A204.1 (cell line): ENCODE data around the gene KIF1B.
"Not testable (repeated sequence)": the region's sequence is repeated elsewhere in the genome, so short reads cannot be mapped to it uniquely, and the experiment has no call there.

ENCODE experiments used
- FAIRE-seq: peaks from 2 replicates; lab custom pipeline; 2012; peaks lifted over from hg19 to GRCh38; lab: Jason Lieb, UNC

KIF1B gene

GRCh38 chr1:10242135-10242534 is 31.8 kb downstream of the KIF1B start:
- no peak for FAIRE-seq

- no peak for FAIRE-seq
Measured at GRCh38 chr1:10242811-10243210, 32.4 kb downstream of the KIF1B start.

GRCh38 chr1:10245674-10246073 is 35.3 kb downstream of the KIF1B start:
- FAIRE-seq, result no peak

- no peak for FAIRE-seq
Measured at GRCh38 chr1:10249808-10250457, 39.6 kb downstream of the KIF1B start.

- no peak for FAIRE-seq
Measured at GRCh38 chr1:10250663-10251062, 40.3 kb downstream of the KIF1B start.

DNA sequence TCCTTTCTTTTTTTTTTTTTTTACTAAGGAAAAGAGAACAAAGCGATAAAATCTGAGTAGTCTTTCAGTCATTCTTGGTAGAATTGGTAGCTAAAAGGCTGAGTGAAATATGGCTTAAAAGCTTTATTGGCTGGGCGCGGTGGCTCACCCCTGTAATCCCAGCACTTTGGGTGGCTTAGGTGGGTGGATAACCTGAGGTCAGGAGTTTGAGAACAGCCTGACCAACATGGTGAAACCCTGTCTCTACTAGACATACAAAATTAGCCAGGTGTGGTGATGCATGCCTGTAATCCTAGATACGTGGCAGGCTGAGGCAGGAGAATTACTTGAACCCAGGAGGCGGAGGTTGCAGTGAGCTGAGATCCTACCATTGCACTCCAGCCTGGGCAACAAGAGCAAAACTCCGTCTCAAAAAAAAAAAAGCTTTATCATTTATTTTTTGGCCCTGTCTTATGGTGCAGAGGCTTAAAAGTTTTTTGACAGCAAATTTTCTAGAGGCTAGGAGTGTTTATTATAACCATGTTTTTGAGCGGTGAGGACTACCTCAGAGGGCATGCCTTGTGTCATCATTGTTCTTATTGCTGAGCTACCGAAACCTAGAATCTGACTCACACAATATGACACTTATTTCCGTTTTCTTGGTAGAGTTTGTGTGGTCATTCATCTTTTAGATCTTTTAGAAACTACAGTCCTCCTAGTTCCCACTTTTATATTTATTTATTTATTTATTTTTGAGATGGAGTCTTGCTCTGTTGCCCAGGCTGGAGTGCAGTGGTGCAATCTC is 41.1 kb downstream of the KIF1B start:
- not testable (repeated sequence) for FAIRE-seq

DNA sequence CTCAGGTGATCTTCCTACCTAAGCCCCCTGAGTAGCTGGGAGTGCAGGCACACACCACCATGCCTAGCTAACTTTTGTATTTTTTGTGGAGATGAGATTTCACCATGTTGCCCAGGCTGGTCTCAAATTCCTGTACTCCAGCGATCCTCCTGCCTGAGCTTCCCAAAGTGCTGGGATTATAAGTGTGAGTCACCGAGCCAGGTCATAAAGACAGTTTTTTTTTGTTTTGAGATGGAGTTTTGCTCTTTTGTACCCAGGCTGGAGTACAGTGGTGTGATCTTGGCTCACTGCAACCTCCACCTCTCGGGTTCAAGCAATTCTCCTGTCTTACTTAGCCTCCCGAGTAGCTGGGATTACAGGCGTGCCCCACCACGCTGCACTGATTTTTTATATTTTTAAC is 42.1 kb downstream of the KIF1B start:
- no peak for FAIRE-seq

DNA sequence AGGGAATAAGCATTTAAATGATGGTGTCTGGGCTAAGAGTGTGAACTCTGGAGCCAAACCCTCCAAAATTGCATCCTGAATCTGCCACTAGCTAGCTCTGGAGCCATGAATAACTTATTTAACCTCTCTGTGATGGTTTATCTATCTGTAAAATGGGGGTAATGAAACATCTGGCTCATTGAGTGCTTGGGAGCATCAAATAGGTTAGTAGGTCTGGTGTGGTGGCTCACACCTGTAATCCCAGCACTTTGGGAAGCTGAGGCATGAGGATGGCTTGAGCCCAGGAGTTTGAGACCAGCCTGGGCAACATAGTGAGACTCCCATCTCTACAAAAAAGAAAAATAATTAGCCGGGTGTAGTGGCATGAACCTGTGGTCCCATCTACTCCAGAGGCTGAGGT is 42.8 kb downstream of the KIF1B start:
- no peak for FAIRE-seq

- no peak for FAIRE-seq
Measured at GRCh38 chr1:10253755-10254154, 43.4 kb downstream of the KIF1B start.

- FAIRE-seq, result no peak
Measured at GRCh38 chr1:10257851-10258250, 47.5 kb downstream of the KIF1B start.

DNA sequence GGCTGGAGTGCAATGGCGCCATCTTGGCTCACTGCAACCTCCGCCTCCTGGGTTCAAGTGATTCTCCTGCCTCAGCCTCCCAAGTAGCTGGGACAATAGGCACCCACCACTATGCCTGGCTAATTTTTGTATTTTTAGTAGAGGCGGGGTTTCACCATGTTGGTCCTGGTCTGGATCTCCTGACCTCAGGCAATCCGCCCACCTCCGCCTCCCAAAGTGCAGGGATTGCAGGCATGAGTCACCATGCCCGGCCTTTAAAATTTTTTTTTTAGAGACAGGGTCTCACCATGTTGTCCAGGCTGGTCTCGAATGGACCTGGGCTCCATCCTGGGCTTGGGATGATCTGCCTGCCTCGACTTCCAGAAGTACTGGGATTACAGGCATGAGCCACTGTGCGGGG is 49.2 kb downstream of the KIF1B start:
- not testable (repeated sequence) for FAIRE-seq

DNA sequence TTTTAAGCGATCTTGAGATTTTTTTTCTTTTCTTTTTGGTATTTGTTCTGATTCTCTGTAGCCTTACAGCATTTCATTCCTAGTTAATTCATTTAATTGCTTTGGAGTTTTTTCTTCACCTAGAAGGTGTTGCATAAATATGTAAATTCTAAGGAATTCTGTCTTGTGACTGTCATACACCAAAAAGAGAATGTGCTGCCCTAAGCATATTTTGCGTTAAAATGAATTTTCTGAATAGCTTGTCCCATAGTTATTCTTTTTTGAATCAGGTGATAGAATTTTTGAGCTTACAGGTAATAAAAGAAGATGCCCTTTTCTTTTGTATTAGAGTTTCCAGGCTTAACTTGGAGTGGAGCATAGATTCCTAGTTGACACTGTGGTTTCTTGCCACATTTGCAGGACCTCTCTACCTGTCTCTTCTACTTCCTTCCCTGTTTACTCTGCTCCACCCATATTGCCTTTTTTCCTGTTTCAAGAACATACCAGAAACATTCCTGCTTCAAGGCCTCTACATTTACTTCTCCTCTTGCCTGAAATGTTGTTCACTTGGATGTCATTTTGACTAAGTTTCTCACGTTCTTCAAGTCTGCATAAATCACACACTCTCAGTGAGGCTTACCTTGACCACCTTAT is 53.2 kb downstream of the KIF1B start:
- no peak for FAIRE-seq

- FAIRE-seq, result no peak
Measured at GRCh38 chr1:10265027-10265426, 54.7 kb downstream of the KIF1B start.

DNA sequence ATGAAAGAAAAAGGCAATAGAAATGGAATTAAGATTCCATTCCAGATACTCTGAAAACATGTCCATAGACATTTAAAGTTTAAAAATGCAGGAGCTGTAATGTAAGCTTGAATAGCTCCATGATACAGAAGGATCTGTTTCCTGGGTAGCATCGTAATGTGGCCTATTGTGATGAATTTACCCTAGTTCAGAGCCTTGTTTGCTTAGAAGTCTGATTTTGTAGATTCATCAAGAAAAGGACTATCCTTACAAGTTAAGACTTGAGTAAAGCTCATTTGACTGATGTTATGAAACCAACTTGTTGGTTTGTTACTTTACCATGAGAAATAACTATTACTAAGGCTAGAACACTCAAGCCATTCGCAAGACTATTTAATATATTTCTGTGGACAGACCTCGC is 55.5 kb downstream of the KIF1B start:
- FAIRE-seq, result no peak

DNA sequence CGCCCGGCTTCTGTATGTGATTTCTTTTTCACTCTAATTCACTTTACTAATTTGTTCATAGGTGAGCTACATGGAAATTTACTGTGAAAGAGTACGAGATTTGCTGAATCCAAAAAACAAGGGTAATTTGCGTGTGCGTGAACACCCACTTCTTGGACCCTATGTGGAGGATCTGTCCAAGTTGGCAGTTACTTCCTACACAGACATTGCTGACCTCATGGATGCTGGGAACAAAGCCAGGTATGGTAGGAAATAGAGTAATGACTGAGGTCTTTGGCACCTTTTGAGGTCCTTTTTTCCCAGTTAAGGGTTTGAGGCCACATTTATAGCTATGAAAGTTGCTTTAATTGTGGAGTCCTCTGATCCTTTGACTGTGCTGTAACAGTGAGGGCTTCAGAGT is 56.9 kb downstream of the KIF1B start:
- no peak for FAIRE-seq

GRCh38 chr1:10267921-10268320 is 57.6 kb downstream of the KIF1B start:
- FAIRE-seq, result no peak

DNA sequence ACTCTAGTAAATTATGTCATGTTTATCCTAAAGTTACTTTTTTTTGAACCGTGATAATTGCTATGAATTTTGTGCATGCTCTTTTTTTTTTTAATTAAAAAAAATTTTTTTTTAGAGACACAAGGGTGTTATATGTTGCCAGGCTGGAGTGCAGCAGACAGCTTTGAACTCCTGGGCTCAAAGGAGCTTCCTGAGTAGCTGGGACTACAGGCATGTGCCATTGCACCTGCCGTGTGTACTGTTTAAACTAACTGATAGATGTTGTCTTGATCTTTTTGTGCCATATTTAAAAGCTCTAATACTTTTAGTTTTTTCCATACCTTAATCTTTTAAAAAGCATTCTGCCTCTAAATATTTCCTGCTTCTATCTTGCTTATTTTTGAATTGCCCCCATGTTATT is 60.7 kb downstream of the KIF1B start:
- no peak for FAIRE-seq

GRCh38 chr1:10271869-10272268 is 61.5 kb downstream of the KIF1B start:
- FAIRE-seq, result no peak

GRCh38 chr1:10272274-10272673 is 61.9 kb downstream of the KIF1B start:
- no peak for FAIRE-seq

DNA sequence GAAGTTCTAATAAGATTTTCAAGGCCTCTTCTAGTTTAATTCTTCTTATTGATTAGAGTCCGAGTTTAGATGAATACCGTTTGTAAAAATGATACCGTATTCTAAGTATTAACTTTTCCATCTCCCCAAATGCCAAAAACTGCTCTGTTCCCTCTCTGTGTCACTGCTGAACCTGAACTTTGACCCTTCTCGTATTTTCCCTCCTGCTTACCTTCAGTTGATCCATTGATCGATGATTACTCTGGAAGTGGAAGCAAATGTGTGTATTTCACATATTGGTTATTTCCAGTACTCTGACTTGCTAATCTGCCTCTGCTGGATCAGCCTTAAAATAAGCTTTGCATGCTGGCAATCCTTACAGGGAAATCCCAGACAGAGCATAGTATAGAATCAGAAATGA is 68.5 kb downstream of the KIF1B start:
- FAIRE-seq, result no peak

- FAIRE-seq, result no peak
Measured at GRCh38 chr1:10280439-10281350, 70.3 kb downstream of the KIF1B start.

DNA sequence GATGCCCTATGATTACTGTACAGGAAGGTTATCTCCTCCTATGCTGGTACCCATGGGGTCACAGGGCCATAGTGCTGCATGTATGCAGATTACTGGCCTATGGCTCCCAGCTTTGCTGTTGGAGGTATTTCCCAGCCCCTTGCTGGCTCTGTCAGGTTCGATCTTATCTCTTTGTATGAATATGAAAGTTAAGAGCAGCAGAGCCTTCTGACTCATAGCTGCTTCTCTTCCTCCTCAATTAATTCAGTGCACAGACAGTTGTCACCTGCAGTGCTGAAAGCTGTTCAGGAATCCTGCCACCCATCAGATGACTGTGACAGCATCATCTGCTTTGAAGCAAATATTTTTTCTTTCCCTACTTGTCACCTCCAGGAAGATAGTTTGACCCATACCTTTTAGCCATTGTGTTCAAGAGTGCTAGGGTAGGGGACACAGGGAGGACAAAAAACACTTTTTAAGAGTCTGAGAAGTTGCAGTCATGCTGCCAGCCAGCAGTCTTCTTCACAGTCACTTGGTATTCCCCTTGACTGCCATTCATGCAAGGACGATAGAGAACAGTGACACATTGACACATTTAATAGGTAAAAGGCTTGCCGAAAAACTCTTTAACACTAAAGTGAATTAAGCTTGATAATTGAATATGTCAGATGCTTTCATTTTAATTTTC is 73.1 kb downstream of the KIF1B start:
- FAIRE-seq, result no peak
